ENCODE measurements around the gene HOXC10.

DNA sequence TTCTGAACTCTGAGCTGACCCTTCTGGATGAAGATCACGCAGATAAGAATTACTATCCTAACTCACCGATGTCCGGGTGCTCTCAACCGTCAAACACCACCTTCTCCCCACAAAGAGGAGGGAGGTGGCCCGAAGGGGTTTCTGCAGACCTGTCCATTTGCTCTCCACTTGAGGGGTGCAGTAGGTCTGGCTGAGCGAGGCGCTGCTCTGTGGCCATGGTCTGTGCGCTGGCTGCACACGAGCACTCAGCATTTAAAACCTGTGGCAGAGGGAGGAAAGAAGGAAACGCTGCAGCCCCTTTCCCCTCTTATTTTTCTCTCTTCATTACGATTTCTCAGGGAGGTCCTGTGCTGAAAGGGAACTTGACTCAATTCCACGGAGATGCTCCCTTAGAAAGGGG is 47.8 kb upstream of the HOXC10 start:
- TF ChIP-seq, protein P1, sequence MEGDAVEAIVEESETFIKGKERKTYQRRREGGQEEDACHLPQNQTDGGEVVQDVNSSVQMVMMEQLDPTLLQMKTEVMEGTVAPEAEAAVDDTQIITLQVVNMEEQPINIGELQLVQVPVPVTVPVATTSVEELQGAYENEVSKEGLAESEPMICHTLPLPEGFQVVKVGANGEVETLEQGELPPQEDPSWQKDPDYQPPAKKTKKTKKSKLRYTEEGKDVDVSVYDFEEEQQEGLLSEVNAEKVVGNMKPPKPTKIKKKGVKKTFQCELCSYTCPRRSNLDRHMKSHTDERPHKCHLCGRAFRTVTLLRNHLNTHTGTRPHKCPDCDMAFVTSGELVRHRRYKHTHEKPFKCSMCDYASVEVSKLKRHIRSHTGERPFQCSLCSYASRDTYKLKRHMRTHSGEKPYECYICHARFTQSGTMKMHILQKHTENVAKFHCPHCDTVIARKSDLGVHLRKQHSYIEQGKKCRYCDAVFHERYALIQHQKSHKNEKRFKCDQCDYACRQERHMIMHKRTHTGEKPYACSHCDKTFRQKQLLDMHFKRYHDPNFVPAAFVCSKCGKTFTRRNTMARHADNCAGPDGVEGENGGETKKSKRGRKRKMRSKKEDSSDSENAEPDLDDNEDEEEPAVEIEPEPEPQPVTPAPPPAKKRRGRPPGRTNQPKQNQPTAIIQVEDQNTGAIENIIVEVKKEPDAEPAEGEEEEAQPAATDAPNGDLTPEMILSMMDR (IDR thresholded peaks at IDR 0.05; ENCODE audit: control extremely low read depth in 1 of 3, insufficient read depth in 1 of 3, low read depth in 1 of 3, low read length in 3 of 3), result no peak
- TF ChIP-seq EZH2 (IDR thresholded peaks at IDR 0.05; ENCODE audit: low read depth, low read length, severe bottlenecking) (no peak), POLR2A (IDR thresholded peaks at IDR 0.05; ENCODE audit: control extremely low read depth in 1 of 2, low read depth in 2 of 2, low read length in 2 of 2) (no peak), GTF2F1 (IDR thresholded peaks at IDR 0.05; ENCODE audit: borderline replicate concordance, low read depth, low read length) (no peak), JUN (IDR thresholded peaks at IDR 0.05; ENCODE audit: low read depth, low read length) (no peak), RFX5 (IDR thresholded peaks at IDR 0.05; ENCODE audit: borderline replicate concordance, low read depth, low read length) (no peak)
- TF ChIP-seq, protein P2, sequence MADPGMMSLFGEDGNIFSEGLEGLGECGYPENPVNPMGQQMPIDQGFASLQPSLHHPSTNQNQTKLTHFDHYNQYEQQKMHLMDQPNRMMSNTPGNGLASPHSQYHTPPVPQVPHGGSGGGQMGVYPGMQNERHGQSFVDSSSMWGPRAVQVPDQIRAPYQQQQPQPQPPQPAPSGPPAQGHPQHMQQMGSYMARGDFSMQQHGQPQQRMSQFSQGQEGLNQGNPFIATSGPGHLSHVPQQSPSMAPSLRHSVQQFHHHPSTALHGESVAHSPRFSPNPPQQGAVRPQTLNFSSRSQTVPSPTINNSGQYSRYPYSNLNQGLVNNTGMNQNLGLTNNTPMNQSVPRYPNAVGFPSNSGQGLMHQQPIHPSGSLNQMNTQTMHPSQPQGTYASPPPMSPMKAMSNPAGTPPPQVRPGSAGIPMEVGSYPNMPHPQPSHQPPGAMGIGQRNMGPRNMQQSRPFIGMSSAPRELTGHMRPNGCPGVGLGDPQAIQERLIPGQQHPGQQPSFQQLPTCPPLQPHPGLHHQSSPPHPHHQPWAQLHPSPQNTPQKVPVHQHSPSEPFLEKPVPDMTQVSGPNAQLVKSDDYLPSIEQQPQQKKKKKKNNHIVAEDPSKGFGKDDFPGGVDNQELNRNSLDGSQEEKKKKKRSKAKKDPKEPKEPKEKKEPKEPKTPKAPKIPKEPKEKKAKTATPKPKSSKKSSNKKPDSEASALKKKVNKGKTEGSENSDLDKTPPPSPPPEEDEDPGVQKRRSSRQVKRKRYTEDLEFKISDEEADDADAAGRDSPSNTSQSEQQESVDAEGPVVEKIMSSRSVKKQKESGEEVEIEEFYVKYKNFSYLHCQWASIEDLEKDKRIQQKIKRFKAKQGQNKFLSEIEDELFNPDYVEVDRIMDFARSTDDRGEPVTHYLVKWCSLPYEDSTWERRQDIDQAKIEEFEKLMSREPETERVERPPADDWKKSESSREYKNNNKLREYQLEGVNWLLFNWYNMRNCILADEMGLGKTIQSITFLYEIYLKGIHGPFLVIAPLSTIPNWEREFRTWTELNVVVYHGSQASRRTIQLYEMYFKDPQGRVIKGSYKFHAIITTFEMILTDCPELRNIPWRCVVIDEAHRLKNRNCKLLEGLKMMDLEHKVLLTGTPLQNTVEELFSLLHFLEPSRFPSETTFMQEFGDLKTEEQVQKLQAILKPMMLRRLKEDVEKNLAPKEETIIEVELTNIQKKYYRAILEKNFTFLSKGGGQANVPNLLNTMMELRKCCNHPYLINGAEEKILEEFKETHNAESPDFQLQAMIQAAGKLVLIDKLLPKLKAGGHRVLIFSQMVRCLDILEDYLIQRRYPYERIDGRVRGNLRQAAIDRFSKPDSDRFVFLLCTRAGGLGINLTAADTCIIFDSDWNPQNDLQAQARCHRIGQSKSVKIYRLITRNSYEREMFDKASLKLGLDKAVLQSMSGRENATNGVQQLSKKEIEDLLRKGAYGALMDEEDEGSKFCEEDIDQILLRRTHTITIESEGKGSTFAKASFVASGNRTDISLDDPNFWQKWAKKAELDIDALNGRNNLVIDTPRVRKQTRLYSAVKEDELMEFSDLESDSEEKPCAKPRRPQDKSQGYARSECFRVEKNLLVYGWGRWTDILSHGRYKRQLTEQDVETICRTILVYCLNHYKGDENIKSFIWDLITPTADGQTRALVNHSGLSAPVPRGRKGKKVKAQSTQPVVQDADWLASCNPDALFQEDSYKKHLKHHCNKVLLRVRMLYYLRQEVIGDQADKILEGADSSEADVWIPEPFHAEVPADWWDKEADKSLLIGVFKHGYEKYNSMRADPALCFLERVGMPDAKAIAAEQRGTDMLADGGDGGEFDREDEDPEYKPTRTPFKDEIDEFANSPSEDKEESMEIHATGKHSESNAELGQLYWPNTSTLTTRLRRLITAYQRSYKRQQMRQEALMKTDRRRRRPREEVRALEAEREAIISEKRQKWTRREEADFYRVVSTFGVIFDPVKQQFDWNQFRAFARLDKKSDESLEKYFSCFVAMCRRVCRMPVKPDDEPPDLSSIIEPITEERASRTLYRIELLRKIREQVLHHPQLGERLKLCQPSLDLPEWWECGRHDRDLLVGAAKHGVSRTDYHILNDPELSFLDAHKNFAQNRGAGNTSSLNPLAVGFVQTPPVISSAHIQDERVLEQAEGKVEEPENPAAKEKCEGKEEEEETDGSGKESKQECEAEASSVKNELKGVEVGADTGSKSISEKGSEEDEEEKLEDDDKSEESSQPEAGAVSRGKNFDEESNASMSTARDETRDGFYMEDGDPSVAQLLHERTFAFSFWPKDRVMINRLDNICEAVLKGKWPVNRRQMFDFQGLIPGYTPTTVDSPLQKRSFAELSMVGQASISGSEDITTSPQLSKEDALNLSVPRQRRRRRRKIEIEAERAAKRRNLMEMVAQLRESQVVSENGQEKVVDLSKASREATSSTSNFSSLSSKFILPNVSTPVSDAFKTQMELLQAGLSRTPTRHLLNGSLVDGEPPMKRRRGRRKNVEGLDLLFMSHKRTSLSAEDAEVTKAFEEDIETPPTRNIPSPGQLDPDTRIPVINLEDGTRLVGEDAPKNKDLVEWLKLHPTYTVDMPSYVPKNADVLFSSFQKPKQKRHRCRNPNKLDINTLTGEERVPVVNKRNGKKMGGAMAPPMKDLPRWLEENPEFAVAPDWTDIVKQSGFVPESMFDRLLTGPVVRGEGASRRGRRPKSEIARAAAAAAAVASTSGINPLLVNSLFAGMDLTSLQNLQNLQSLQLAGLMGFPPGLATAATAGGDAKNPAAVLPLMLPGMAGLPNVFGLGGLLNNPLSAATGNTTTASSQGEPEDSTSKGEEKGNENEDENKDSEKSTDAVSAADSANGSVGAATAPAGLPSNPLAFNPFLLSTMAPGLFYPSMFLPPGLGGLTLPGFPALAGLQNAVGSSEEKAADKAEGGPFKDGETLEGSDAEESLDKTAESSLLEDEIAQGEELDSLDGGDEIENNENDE (IDR thresholded peaks at IDR 0.05; ENCODE audit: insufficient replicate concordance, low read length), result no peak
